ENCODE measurements around the gene UBA1. TPM values are rescaled to one million over a fixed set of nuclear protein-coding genes. Genes with fewer than 3 reads are reported as not detected.

Gene UBA1
- total RNA-seq, 1 experiment from 2014 or later = 217 TPM

DNA sequence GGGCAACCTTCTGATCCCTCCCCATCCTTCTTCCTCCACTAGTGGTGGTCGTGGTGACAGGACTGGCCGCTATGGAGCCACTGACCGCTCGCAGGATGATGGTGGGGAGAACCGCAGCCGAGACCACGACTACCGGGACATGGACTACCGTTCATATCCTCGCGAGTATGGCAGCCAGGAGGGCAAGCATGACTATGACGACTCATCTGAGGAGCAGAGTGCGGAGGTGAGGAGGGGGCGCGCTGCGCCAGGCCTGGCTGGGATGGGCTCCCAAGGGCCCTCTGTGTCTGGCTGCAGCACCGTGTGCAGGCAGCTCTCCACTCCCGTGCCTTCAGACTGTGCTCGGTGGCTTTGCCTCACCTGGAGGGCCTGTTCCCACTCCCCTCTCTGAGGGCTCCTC lies 24.4 kb upstream of the UBA1 start:
- DNase-seq (ENCODE audit: low spot score) = no peak
- in situ Hi-C loops (cut with HindIII; ENCODE audit: low sequenced_read_pairs) = no loop called here

DNA sequence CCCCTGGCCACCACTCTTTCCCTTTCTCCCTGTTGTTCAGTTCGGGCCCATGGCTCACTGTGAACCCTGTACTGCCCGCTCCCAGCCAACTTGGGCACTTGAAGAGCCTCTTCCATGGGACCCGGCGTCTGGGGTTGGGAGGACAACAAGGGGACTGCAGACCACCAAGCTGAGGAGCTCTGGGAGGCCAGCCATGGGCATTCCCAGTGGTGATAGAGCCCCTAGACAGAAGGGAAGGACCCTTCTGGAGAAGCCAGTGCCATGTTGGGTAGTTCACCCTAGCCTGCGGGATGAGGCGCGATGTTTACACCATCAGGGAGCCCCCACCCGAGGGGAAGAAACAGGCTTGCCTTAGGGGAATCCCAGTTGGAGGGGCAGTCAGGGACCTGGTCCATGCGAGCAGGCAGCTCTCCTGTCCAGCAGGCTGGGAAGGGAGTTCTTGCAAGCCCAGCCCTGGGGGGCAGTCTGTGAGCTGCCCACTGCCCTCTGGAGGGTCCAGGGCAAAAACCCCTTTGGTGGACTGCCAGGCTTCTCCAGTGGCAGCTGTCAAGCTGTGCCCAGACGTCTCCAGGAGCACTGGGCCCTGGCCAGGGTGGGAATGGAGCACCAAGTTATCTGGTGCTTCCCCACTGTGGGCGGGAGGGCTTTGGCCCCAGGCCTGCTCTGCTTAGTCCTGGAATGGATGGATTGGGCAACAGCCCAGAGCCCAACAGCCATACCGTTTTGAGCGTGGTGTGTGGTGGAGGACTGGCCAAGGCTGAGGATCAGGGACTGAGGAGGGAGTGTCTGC lies 23.7 kb upstream of the UBA1 start:
- in situ Hi-C loops (cut with HindIII; ENCODE audit: low sequenced_read_pairs) = no loop called here
- peak; percentile 61 for DNase-seq (ENCODE audit: low spot score)

DNA sequence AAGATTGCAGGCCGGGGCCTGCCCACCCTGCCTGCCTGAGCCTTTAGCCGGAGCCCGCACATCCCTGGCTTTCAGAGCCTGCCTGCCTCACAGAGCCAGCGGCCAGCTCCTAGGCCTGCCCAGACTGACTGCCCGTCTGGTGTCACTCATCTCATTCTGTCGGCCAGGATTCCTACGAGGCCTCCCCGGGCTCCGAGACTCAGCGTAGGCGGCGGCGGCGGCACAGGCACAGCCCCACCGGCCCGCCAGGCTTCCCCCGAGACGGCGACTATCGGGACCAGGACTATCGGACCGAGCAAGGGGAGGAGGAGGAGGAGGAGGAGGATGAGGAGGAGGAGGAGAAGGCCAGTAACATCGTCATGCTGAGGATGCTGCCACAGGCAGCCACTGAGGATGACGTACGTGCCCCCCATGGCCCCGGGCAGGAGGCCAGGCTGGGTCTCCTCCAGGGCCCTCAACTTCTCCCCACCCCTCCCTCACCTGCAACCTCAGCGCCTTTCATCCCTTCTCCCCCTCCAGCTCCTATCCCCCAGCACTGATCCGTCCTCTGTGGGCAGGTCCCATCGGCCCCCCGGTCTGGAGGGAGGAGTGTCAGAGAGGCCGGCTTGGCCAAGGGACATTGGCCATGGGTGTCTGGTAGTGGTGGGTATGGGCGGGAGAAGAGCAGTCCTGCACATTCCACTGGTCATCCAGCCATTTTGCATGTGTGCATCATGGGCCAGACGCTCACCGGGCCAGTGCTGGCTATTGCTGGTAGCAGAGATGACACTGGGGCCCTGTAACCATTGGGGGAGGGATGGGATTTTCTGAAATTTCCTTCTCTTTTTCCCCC lies 22.6 kb upstream of the UBA1 start:
- in situ Hi-C loops (cut with HindIII; ENCODE audit: low sequenced_read_pairs) = no loop called here
- no peak for DNase-seq (ENCODE audit: low spot score)

DNA sequence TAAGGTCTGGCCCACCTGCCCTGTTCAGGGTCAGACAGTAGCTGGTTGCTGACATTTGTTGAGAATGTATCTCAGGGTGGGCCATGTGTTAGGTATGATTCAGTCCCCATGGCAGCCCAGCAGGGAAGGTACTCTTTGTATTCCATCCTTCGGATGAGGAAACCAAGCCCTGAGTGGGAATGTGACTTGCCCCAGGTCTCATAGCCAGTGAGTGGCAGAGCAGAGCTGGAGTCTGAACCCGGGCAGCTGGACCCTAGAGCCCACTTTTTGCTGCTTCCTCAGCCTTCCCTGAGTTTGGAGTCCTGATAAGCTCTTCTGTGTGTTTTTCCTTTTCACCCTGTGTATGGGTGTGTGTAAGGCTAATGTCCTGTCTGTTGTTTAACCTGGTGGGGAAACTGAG lies 21.6 kb upstream of the UBA1 start:
- in situ Hi-C loops (cut with HindIII; ENCODE audit: low sequenced_read_pairs) = no loop called here
- no peak for DNase-seq (ENCODE audit: low spot score)

DNA sequence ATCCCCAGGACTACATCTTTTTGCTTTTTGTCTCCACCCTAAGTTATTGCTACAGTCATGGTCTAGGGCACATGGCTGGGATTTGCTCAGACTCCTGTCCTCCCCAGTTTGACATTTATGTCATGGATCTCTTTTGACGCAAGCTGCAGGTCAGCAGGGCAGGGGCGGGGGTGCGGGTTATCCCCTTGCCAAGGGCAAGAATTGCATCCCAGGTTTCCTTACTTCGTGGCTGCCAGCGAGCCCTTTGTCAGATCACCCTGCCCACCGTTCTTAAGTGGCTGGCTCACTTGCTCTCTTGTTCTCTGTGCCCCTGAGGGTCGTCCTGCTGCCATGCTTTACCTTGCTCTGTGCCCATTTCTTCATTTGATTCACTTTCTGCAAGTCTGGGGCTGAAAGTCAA lies 21.1 kb upstream of the UBA1 start:
- no peak for DNase-seq (ENCODE audit: low spot score)

DNA sequence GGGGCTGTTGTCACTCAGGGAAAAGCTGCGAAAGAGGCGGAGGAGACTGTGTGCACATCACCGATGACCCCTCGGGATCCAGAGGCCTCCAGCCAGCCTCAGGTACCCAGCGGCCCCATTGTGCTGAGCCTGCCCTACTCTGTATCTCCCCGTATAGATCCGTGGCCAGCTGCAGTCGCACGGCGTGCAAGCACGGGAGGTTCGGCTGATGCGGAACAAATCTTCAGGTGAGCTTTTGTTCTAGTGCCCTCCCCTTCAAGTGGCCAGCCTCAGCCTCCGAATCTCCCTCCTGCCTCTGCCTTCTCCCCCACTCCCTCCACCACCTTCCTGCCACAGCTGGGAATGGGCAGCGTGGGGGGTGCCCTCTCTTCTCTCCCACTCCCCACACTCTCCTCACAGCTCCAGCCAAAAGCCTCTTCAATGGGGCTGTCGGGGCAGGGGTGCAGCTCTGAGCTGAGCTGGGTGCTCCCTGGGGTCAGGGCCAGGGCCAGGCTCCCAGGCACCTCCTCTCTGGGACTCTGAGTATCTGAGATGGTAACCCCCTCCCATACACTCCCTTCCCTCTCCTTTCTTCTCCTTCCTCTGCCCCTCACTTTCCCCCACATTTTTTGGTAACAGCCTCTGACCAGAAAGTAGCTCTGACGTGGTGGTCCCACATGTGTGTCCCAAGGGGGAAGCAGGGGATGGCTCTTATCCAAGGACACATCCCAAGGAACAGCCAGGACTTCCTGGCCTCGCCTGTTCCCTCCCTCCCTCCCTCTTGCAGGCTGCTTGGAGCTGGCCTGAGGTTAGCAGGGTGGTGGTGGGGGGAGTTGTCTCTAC lies 20.4 kb upstream of the UBA1 start:
- in situ Hi-C loops (cut with HindIII; ENCODE audit: low sequenced_read_pairs) = no loop called here
- DNase-seq (ENCODE audit: low spot score) = no peak

More for the DNA sequence above, 21.1 kb upstream of the UBA1 start:
- in situ Hi-C loops (cut with HindIII; ENCODE audit: low sequenced_read_pairs) = no loop called here

DNA sequence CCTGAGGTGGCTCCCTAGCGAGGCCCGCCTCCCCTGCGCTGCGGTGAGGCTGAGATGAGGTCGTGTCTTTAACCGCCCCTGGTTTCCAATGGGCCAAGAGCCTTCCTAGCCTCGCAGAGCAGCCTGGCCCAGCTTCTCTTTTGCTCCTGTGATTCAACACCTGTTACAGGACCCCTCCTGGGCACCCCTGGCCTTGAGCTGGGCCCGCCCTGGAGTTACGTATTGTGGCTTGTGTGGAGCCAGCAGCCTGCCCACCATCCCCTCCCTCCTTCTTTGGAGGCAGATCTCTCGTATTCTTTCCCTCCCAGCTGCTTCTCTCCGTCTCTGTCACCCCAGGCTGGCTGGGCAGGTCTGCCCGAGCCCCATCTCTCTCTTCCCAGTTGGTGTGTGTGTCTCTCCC lies 19.3 kb upstream of the UBA1 start:
- in situ Hi-C loops (cut with HindIII; ENCODE audit: low sequenced_read_pairs) = no loop called here
- DNase-seq (ENCODE audit: low spot score) = no peak

DNA sequence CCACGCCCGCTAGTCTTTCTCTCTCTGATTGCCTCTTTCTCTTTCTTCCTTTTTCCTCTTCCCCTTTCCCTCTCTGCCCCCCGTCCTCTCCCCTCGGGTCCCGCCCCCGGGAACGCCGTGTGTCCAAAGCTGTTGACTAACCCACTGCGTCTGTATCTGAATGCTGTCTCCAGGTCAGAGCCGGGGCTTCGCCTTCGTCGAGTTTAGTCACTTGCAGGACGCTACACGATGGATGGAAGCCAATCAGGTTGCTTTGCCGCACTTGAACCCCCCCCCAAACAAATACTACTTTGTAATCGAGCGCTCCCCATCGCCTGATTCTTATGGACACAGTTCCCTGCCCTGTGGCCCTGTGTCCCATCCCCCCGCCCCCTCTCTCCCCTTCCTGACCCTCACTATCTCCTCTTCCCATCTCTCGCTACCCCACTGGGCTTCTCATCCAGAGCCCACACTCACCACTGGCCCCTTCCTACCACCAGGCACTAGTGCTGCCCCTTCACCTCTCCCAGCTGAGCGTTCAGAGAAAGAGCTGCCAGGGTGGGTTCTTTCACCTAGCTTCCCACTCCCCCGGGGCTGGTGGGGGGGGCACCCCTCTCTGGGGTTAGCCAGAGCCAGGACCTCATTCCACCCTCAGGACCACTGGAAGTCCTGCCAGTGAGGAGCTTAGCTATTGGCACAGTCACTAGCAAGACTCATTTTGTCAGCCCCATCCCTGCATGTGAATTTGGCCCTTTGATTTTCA lies 18.6 kb upstream of the UBA1 start:
- no peak for DNase-seq (ENCODE audit: low spot score)
- in situ Hi-C loops (cut with HindIII; ENCODE audit: low sequenced_read_pairs) = no loop called here

DNA sequence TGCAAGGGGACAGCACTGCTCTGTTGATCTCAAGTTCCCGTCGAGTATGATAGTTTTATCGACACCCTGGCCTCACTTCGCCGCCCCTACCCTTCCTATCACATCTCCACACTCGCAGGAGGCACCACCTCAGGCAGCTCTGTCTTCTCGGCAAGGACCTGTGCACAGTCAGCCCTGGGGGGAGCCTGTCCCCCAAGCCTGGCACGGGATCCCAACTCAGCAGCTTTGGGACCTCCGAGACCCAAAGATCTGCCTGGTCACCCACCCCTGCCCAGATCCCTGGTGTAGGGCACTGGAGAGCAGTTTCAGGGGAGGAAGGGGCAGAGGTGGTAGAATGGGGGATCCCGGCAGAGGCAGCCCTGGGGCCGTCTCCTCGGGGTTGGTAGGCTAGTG lies 18.0 kb upstream of the UBA1 start:
- no peak for DNase-seq (ENCODE audit: low spot score)
- in situ Hi-C loops (cut with HindIII; ENCODE audit: low sequenced_read_pairs) = no loop called here

DNA sequence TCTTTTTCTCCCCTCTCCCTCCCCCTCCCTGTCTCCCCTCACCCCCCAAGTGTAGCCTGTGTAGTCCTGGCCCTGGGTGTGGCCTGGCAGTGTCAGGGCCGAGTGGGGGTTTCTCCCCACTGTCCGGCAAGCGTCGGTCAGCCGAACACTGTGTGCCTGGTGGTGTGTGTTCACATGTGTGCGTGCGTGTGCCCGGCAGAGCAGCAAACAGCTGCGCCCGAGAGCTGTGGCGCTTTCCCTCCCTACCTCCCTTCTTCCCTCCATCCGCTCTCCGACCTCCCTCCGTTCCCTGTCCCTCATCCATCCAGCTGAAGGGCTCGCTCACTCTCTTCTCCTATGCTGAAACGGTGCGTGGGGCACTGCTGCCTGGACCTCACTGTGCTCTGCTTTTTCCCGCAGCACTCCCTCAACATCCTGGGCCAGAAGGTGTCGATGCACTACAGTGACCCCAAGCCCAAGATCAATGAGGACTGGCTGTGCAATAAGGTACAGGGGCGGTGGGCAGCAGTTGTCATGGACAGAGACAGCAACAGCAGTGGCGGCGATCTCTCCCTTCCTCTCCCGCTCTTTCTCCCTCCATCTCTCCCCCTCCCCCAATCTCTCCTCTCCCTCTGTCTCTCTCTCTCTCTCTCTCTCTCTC lies 17.4 kb upstream of the UBA1 start:
- in situ Hi-C loops (cut with HindIII; ENCODE audit: low sequenced_read_pairs) = no loop called here
- no peak for DNase-seq (ENCODE audit: low spot score)

DNA sequence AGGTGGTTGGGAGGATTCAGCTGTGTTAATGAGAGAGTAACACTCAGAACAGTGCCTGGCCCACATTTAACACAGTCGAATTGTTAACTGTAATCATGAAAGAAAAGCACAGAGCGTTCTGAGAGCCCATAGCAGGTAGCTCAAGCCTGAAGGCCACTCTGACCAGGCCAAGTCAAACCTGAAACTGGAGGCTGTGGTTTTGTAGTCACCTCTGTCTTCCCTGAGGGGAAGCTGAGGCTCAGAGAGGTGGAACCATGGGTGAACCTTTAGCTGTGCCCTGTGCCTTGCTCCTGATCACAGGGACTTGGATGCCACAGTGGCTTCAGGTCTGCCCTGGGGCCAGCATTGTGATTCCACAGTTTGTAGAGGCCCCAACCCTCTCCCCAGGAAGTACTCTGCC lies 16.6 kb upstream of the UBA1 start:
- in situ Hi-C loops (cut with HindIII; ENCODE audit: low sequenced_read_pairs) = no loop called here
- DNase-seq (ENCODE audit: low spot score) = no peak

DNA sequence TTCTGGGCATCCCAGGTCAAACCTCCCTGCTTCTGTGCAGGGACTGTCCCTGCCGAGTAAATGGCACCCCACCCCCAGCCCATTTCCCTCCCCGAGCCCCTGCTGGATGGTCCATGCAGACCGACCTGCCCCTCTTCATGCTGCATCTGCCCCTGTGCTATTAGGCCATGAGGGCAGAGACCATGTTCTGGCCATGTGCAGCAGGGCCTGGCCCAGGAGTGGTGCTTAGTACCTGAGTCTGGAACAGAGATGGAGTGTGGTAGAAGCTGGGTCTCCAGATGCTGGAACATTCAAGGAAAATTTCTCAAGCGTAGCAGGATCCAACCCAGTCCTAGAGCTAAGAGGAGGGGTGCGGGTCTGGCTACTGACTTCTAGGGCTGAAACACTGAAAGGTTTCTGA lies 15.3 kb upstream of the UBA1 start:
- in situ Hi-C loops (cut with HindIII; ENCODE audit: low sequenced_read_pairs) = no loop called here

DNA sequence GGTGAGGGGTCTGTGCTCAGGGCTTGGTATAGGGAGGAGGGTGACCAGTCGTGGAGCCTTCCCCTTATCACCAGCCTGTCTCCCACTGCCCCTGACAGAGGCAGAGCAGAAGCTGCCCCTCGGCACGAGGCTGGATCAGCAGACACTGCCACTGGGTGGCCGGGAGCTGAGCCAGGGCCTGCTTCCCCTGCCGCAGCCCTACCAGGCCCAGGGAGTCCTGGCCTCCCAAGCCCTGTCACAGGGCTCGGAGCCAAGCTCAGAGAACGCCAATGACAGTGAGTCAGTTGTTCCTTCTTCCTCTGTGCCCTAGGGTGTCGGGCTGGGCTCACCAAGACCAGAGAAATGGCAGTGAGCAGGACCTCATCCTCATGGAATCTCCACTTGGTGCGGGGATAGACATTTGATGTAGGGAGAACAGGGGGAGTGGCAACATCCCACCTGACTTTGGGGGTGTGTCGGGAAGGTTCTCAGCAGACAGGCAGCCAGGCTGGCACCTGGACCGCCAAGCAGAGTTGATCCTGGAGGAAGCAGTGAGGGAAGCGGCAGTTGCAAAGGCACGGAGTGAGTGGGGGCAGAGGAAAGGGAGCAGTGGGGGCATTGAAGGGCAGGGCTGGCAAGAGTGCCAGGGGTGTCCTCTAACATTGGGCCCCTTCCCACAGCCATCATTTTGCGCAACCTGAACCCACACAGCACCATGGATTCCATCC lies 14.3 kb upstream of the UBA1 start:
- peak; percentile 26 for DNase-seq (ENCODE audit: low spot score)
- in situ Hi-C loops (cut with HindIII; ENCODE audit: low sequenced_read_pairs) = no loop called here

More for the DNA sequence above, 15.3 kb upstream of the UBA1 start:
- no peak for DNase-seq (ENCODE audit: low spot score)

DNA sequence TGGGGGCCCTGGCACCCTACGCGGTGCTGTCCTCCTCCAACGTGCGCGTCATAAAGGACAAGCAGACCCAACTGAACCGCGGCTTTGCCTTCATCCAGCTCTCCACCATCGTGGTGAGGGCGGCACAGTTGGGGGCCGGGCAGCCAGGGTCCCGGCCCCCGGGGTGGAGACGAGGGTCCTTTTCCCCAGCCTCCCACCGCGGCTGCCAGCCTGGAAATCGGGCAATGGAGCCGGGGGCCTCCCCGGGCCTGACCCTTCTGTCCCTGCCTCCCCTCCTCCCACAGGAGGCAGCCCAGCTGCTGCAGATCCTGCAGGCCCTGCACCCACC lies 13.7 kb upstream of the UBA1 start:
- no peak for DNase-seq (ENCODE audit: low spot score)
- in situ Hi-C loops (cut with HindIII; ENCODE audit: low sequenced_read_pairs) = no loop called here

DNA sequence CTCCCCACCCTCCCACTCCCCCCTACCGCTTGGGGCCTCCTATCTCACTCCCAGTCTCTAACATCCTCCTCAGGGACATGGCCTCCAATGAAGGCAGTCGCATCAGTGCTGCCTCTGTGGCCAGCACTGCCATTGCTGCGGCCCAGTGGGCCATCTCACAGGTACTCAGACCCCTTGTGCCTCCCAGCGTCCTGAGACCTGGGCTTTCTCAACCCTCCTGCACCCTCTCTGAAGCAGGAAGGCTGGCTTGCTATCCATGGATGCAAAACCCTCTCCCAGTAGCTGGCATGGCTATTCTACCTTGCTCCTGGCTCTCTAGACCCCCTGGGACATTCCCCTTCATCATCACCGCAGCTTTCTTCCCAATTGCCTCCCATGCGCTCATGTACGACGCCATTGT lies 13.3 kb upstream of the UBA1 start:
- no peak for DNase-seq (ENCODE audit: low spot score)
- in situ Hi-C loops (cut with HindIII; ENCODE audit: low sequenced_read_pairs) = no loop called here

DNA sequence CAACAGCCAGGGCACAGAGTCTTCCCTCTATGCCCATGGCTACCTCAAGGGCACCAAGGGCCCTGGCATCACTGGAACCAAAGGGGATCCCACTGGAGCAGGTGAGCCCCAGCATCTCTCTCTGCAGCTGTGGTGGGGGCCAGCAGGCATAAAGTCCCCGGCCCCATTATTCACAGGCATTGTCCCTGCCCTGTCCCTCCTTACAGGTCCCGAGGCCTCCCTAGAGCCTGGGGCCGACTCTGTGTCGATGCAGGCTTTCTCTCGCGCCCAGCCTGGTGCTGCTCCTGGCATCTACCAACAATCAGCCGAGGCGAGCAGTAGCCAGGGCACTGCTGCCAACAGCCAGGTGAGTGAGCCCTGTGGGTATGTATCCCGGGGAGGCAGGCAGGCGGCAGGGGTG lies 12.3 kb upstream of the UBA1 start:
- no peak for DNase-seq (ENCODE audit: low spot score)
- in situ Hi-C loops (cut with HindIII; ENCODE audit: low sequenced_read_pairs) = no loop called here

DNA sequence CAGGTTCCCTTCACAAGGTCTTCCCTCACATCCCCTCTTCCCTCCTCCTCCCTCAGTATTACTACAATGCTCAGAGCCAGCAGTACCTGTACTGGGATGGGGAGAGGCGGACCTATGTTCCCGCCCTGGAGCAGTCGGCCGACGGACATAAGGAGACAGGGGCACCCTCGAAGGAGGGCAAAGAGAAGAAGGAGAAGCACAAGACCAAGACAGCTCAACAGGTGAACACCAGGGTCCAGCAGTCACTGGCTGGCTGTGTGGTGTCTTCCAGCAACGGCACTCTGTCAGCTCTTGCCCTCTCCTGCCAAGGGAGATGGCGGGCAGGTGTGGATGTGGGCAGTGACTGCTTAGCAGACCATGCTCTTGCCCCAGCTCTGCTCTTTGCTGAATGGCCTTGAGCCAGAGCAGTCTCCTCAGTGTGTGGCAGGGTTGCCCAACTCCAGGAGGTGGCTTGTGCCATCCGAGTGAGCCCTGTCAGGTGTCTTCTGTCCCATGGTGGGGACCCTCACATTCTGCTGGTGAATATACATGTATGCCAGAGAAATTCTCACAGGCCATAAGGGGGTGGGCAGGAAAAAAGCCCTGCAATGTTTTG lies 11.4 kb upstream of the UBA1 start:
- in situ Hi-C loops (cut with HindIII; ENCODE audit: low sequenced_read_pairs) = no loop called here

DNA sequence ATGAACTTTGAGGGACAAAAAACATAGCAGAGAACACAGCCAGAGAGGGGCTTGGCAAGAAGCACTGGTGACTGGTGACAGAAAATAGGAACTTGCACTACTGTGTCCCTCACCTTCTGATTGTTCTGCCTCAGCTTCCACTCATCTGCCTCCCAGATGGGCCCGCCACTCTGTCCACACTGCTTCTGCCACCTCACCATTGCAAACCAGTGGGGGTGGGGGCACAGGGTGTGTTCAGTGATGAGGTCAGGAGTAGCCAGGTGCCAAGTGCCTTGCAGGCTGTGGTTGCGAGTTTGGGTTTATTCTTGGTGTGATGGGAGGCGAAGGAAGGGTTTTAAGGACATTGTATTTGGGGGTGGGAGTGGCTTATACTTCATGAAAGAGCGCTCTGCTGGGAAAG lies 9.1 kb upstream of the UBA1 start:
- in situ Hi-C loops (cut with HindIII; ENCODE audit: low sequenced_read_pairs) = no loop called here
- DNase-seq (ENCODE audit: low spot score) = no peak

More for the DNA sequence above, 11.4 kb upstream of the UBA1 start:
- no peak for DNase-seq (ENCODE audit: low spot score)
